Femur (tissue), 1 donor: ENCODE measurements around the gene STPG3.

Source experiments
- DNase-seq: peaks from one replicate; pipeline ENCODE4 v3.0.0-alpha.2; 2017

Gene STPG3

GRCh38 chr9:137222190-137223077, 28.7 kb upstream of the STPG3 start, which contains the start of gene RNF208:
TSS of gene RNF208 (minus strand) at chr9:137222240. CDS start at chr9:137221212, 1,028 bp downstream.
- DNase-seq: no peak

GRCh38 chr9:137223078-137223970, 27.8 kb upstream of the STPG3 start:
- DNase-seq: peak; percentile 98

GRCh38 chr9:137224830-137225694, 26.0 kb upstream of the STPG3 start, which contains the start of gene CYSRT1:
TSS of gene CYSRT1 (plus strand) at chr9:137225174. CDS start at chr9:137225622, 448 bp downstream.
- DNase-seq: no peak

- no peak for DNase-seq
These were observed 25.3 kb upstream of the STPG3 start for GRCh38 chr9:137225699-137226331.

- no peak for DNase-seq
These were observed 24.6 kb upstream of the STPG3 start for GRCh38 chr9:137226338-137227053.

GRCh38 chr9:137227054-137227852, 23.8 kb upstream of the STPG3 start, which contains the start of gene RNF224:
TSS of gene RNF224 (plus strand) at chr9:137227502. CDS start at chr9:137228336, 834 bp downstream.
- peak; percentile 79 for DNase-seq

GRCh38 chr9:137227853-137228505, 23.1 kb upstream of the STPG3 start:
- DNase-seq: no peak

GRCh38 chr9:137228506-137228967, 22.5 kb upstream of the STPG3 start:
- no peak for DNase-seq

- DNase-seq: no peak
These were observed 21.9 kb upstream of the STPG3 start for GRCh38 chr9:137228968-137229896.

- no peak for DNase-seq
These were observed 21.0 kb upstream of the STPG3 start for GRCh38 chr9:137229903-137230704.

GRCh38 chr9:137230705-137231371, 20.2 kb upstream of the STPG3 start, which contains the start of gene SLC34A3:
TSS of gene SLC34A3 (plus strand) at chr9:137230901. CDS start at chr9:137231703, 802 bp downstream.
- DNase-seq: no peak

GRCh38 chr9:137231372-137232039, 19.6 kb upstream of the STPG3 start:
- no peak for DNase-seq

- no peak for DNase-seq
These were observed 19.0 kb upstream of the STPG3 start for GRCh38 chr9:137232101-137232500.

- DNase-seq: no peak
These were observed 18.6 kb upstream of the STPG3 start for GRCh38 chr9:137232510-137232909.

GRCh38 chr9:137233143-137233980, 17.7 kb upstream of the STPG3 start:
- no peak for DNase-seq
